Thymus (tissue), 11 donors: ENCODE measurements around the gene PSMB7. TPM values are rescaled to one million over a fixed set of nuclear protein-coding genes. Genes with fewer than 3 reads are reported as not detected.

Experiments used
- DNase-seq, 9 donors: peaks; one replicate each; pipeline ENCODE4 v3.0.0-alpha.2; 2013; ENCODE audit warnings: low spot score in 9 of 9, low read depth in 6 of 9, missing footprints in 1 of 9
- H3K27ac ChIP-seq, 2 donors: one replicate each; pipeline ENCODE4 v1.5.1; 2013; ENCODE audit warnings: control low read depth in 1 of 2, low read depth in 1 of 2, low read length in 1 of 2, mild to moderate bottlenecking in 1 of 2, moderate library complexity in 1 of 2
- H3K27me3 ChIP-seq, 2 donors: one replicate each; pipeline ENCODE4 v1.5.1; 2013; ENCODE audit warnings: low read length in 1 of 2; ENCODE audit not compliant: control insufficient read depth in 2 of 2, insufficient read depth in 1 of 2
- H3K36me3 ChIP-seq, 2 donors: one replicate each; pipeline ENCODE4 v1.5.1; 2013; ENCODE audit warnings: low read length in 1 of 2, mild to moderate bottlenecking in 1 of 2, moderate library complexity in 1 of 2; ENCODE audit not compliant: control insufficient read depth in 2 of 2, insufficient read depth in 2 of 2
- H3K4me1 ChIP-seq, 2 donors: one replicate each; pipeline ENCODE4 v1.5.1; 2013; ENCODE audit warnings: low read length in 2 of 2; ENCODE audit not compliant: control insufficient read depth in 2 of 2, insufficient read depth in 2 of 2
- H3K4me3 ChIP-seq, 2 donors: one replicate each; pipeline ENCODE4 v1.5.1; 2013; ENCODE audit warnings: low read length in 2 of 2, control low read depth in 1 of 2, mild to moderate bottlenecking in 1 of 2
- H3K9me3 ChIP-seq, 2 donors: one replicate each; pipeline ENCODE4 v1.5.1; 2013; ENCODE audit warnings: low read length in 1 of 2, mild to moderate bottlenecking in 1 of 2; ENCODE audit not compliant: control insufficient read depth in 2 of 2, insufficient read depth in 1 of 2
- WGBS: extraction: QIAGEN DNeasy Blood & Tissue Kit; methylation state at CpG from one replicate; pipeline ENCODE4 v1.1.7; 2013; 5-methylcytosine and 5-hydroxymethylcytosine counted together
- polyA plus RNA-seq: library from polyadenylated mRNA; stranded (reverse); fragments of 200-250 nt; gene quantifications from one replicate; pipeline ENCODE4 v1.2.3, GENCODE V29; 2013
- total RNA-seq: library from RNA; stranded (reverse); fragments of 120-200 nt; gene quantifications from one replicate; pipeline ENCODE4 v1.2.4, GENCODE V29; 2013
- donor health status: healthy.

The PSMB7 gene
- total and polyA plus RNA-seq, 2 donors = 132 to 177 TPM

DNA sequence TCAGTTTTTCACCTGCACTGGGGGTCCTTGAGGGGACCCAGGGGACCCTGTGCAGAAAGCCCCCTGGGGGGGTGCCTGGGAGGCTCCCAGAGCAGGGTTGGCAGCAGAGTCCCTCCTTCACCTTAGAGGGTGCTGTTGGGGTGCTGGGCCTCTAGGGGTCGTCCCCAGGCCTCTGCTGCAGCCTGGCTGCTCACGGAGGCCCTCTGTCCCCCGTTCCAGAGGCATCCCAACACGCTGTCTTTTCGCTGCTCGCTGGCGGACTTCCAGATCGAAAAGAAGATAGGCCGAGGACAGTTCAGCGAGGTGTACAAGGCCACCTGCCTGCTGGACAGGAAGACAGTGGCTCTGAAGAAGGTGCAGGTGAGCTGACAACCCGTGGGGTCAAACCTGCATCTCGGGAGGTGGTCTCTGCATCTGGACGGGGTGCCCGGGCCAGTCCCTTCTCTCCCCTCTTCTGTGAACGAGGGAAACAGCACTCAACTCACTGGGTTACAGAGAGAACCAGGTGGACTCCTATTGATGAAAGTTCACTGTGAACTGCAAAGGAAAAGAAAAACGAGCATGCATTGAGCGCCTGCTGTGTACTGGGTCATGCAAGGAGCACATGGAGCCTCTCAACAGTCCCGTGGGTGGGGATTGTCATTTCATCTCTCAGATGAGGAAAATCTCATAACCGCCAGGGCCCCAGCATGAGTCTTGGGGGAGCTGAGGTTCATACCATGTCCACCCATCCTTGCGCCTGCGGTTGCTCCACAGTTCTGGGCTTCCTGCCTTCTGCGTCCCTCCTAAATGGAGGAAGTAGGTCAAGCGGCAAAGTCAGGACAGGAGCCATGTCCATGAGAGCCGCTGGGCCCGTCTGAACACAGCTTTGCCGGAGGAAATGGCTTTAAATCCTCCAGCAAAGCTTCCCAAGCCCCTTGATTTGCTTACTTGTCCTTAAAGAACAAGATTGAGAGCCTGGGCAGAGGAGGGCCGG is 102.7 kb downstream of the PSMB7 start:
- Histone ChIP-seq H3K27ac (no peak overlapping the region), H3K4me1 (no peaks in the 10 kb centered on the region), H3K36me3 (no peaks in the 10 kb centered on the region), H3K9me3 (no peaks in the 10 kb centered on the region), H3K4me3 (no peak overlapping the region), H3K27me3 (no peaks in the 10 kb centered on the region)
- WGBS = 94% methylated on average over 27 of the region's 27 CpGs
- no peak for DNase-seq

DNA sequence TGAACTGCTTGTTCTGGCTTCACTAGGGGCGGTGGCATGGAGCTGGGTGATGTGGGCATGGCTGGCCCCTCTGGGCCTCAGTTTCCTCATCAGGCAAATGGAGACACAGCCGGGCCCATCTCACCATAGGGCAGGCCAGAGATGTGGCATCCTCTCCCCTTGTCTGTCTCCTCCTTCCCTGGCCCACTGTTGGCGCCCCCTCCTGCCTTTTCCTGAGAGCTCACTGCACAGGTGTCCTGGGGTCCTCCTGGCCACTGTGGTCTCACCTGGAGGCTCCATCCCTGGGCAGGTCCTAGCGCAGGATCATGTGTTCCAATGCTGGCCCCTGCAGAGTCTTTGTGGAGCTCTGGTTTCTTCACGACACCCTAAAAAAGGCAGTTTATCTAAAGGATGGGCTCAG is 104.0 kb downstream of the PSMB7 start:
- no peak for DNase-seq
- H3K9me3 ChIP-seq = no peaks in the 10 kb centered on the region
- H3K4me3 ChIP-seq = no peak overlapping the region
- H3K27me3 ChIP-seq = no peaks in the 10 kb centered on the region
- WGBS = 98% methylated on average over 5 of the region's 5 CpGs
- no peaks in the 10 kb centered on the region for H3K36me3 ChIP-seq
- H3K27ac ChIP-seq = no peak overlapping the region
- H3K4me1 ChIP-seq = no peaks in the 10 kb centered on the region

DNA sequence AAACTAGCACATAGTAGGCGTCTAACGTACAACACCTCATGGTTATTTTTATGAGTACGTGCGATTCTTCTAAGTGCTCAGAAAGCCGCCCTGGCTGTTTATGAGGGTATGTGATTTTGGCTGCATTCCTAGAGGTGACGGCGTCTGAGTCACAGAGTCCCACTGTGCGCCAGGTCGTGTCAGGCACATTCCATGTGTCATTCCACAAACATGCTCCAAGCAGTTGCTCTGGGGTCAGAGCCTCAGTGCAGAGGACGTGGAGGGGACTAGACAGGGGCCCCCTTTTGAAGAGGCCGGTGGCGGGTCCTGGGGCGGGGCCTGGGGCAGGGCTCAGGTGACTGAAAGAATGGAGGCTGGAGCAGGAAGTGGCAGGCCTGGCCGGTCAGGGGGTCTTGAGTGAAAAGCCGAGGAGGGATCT is 105.6 kb downstream of the PSMB7 start:
- no peaks in the 10 kb centered on the region for H3K27me3 ChIP-seq
- H3K4me1 ChIP-seq = no peaks in the 10 kb centered on the region
- no peak overlapping the region for H3K4me3 ChIP-seq
- no peak overlapping the region for H3K27ac ChIP-seq
- WGBS = 96% methylated on average over 15 of the region's 15 CpGs
- H3K36me3 ChIP-seq = no peaks in the 10 kb centered on the region
- no peak for DNase-seq
- no peaks in the 10 kb centered on the region for H3K9me3 ChIP-seq

DNA sequence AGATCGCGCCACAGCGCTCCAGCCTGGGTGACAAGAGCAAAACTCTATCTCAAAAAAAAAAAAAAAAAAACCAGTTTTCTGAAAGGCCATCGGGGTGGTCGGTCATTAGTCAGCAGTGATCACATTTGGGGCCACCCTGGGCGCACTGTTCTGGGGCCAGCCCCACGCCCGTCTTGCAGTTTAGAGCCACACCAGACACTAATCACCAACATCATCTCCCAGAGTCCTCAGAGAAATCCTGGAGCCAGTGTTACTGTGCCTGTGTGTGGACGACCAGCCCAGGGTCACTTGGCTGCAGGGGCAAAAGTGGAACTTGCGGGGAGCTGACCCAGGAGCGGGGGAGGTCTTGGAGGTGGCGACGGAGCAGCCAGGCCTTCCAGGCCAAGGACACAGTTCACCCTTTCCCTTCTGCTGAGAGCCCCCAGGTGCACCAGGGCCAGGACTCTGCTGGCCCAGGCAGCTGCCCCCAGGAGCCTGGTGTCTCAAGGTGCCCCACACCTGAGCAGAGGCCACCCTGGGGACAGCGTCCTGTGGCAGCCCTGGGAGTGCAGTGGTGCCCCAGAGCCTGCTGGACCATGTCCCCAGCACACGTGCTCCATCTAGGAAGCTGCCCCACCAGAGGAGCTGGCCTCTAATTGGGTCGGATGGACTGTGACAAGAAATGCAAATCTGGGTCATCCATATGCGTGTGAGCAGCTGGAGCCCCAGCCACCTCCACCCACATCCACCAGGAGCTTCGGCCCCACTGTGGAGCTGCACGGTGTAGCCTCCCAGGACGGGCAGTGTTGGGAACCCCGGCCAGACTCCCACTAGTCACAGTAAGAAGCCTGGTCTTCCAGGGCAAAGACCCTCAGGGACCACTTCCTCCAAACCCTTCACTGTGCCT is 106.4 kb downstream of the PSMB7 start:
- DNase-seq = no peak
- H3K27ac ChIP-seq = no peak overlapping the region
- H3K27me3 ChIP-seq = no peaks in the 10 kb centered on the region
- 97% methylated on average over 21 of the region's 21 CpGs for WGBS
- no peaks in the 10 kb centered on the region for H3K36me3 ChIP-seq
- H3K9me3 ChIP-seq = no peaks in the 10 kb centered on the region
- no peaks in the 10 kb centered on the region for H3K4me1 ChIP-seq
- no peak overlapping the region for H3K4me3 ChIP-seq

DNA sequence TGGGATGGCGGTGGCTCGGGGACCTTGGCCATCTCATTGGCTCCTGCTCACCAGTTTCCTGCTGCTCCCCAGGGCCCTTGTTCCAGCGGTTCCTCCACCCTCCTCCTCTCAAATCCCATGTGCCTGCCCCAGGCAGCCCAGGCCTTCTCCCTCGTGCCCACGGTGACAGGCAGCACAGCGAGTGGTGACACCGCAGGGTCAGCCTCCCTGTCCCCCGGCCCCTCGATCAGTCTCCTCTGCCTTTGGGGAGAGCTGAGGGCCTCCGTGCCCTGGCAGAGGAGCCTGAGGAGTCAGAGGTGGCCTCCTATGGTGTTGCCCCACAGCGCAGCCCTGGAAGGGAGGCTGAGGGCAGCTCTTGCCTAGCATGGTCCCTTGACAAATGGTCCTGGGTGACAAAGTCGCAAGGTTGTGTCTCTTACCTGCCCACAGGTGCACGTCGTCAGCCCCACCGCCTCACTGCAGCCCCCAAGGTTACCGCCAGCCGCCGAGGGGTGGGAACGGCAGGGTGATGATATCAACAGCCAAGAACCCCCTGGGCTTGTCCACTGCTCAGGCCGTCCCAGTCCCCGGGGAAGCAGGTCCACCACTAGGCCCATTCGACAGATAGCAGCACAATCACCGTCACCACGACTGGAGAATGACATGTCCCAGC is 107.7 kb downstream of the PSMB7 start:
- Histone ChIP-seq H3K9me3 (no peaks in the 10 kb centered on the region), H3K4me1 (no peaks in the 10 kb centered on the region), H3K27ac (no peak overlapping the region), H3K36me3 (no peaks in the 10 kb centered on the region), H3K27me3 (no peaks in the 10 kb centered on the region), H3K4me3 (no peak overlapping the region)
- WGBS = 93% methylated on average over 24 of the region's 24 CpGs
- no peak for DNase-seq

DNA sequence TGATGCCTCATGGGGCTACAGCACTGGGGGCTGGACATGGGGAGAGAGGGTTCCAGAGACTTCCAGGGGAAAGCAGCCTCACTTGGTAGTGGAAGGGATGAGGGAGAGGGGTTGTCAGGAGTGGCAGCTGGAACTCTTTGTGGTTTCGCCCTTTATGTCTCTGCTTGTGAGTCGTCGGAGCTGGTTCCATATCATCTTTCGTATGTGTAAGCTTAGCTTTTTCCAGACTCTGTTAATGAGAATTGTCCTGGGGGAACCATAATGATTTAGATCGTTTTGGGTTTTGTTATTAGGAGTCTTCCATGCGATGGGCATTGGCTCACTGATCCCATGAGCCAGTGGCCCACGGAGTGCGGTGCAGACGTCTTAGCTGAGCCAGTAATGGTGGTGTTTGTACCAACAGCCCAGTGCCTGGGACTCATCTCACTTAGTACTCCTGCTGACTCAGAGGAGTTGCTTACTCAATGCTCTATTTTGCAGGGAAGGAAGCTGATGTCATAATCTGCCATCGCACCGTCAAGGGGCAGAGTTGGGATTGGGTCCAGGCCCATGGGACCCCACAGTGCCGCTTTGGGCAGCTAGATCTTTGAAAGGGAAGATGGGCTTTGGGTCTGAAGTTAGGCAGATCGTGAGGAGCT is 109.0 kb downstream of the PSMB7 start:
- no peaks in the 10 kb centered on the region for H3K27me3 ChIP-seq
- H3K4me3 ChIP-seq = no peak overlapping the region
- peaks cover 0 to 2% of the 10 kb centered on the region in 2 donors for H3K36me3 ChIP-seq
- no peaks in the 10 kb centered on the region for H3K4me1 ChIP-seq
- 93% methylated on average over 13 of the region's 13 CpGs for WGBS
- no peaks in the 10 kb centered on the region for H3K9me3 ChIP-seq
- no peak overlapping the region for H3K27ac ChIP-seq
- no peak for DNase-seq

DNA sequence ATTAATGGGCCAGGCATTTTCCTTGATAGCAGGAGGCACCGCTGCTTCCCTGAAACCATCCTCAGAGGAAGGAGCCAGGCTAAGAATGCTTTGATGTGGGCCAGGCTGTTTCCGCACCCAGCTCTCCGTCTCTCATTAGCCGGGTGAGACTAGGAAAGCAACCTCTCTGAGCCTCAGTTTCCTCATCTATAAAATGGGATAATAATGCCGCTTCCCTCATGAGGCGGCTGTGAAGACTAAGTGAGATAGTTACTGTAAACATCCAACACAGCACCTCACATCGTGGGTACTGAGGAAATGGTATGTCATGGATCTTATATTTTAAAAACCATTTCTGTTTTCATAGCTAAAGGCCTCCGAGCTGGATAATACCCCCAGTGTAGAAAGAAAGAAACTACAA is 111.0 kb downstream of the PSMB7 start:
- no peak for DNase-seq
- 82% methylated on average over 8 of the region's 8 CpGs for WGBS
- H3K9me3 ChIP-seq = no peaks in the 10 kb centered on the region
- no peak overlapping the region for H3K27ac ChIP-seq
- H3K4me1 ChIP-seq = peaks cover 0 to 4% of the 10 kb centered on the region in 2 donors
- H3K4me3 ChIP-seq = no peak overlapping the region
- peaks cover 0 to 2% of the 10 kb centered on the region in 2 donors for H3K36me3 ChIP-seq
- no peaks in the 10 kb centered on the region for H3K27me3 ChIP-seq

DNA sequence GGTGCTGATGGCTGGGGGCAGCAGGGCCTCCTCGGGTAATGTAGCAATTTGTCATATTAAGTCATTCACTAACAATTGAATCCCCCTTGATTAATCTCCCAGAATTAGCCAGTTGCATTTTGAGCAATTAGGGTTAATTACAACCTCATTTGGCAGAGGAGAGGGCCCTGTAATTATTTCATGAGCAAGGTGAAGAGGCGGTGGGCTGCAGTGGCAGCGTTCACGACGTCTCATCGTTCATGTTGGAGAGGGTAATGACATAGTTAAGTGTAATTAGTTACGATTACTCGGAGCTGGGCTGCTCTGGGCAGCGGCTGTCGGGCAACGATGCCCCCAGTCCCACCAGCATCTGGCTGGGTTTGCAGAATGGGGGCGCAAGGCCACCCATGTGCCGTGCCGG is 111.5 kb downstream of the PSMB7 start:
- Histone ChIP-seq H3K4me3 (no peak overlapping the region), H3K4me1 (peaks cover 0 to 4% of the 10 kb centered on the region in 2 donors), H3K27me3 (no peaks in the 10 kb centered on the region), H3K27ac (no peak overlapping the region), H3K9me3 (no peaks in the 10 kb centered on the region), H3K36me3 (peaks cover 0 to 2% of the 10 kb centered on the region in 2 donors)
- no peak for DNase-seq
- WGBS = 97% methylated on average over 14 of the region's 14 CpGs
